ENCODE data around the gene CMSS1.

- TF ChIP-seq CTCF (IDR thresholded peaks at IDR 0.05) (no peak), POLR2A (IDR thresholded peaks at IDR 0.05) (no peak)
These were observed 186.2 kb downstream of the CMSS1 start for GRCh38 chr3:100003609-100004503.
